ENCODE data around the gene LIMD2. TPM values are rescaled to one million over a fixed set of nuclear protein-coding genes. Genes with fewer than 3 reads are reported as not detected.

The LIMD2 gene
- total and polyA plus RNA-seq, 2 of the 4 experiments (the other 2 are of a cell fraction), result 4.5 to 21.7 TPM

DNA sequence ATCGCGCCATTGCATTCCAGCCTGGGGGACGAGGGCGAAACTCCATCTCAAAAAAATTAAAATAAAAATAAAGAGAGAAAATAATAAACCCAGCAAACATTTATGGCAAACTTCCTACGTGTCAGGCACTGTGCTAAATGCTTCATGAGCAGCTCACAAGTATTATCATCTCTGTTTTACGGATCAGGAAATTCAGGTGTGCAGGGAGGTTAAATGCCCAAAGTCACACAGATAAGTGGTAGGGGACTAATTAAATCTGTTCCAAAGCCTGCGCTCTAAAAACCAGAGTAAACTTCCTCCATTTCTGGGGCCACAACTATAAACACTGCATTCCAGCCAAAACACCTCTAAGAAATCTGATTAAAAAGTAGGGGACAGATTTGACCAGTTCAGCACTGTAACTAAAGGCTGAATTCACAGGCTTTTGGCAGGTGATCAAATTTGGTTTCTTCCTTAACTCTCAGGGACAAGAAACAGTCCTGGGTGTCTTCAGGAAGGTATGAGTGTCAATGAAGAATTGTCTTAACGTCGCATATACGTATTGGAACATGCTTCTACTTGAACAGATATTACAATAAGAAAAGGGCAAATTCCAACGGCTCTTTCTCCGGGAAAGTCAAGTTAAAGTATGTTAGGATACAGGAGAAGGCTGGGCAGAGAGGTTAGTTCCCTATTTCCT is 40.7 kb upstream of the LIMD2 start:
- WGBS, 2 experiments (ENCODE audit: extremely low coverage in 2 of 2, insufficient read length in 1 of 2), result no CpG with 5 or more reads among the region's 12 CpGs
- TSS peak; percentile 17 for BruUV-seq (replicated peaks)
- H3K56ac ChIP-seq (ENCODE audit: extremely low read depth, insufficient read depth, low read length), result peak overlapping the region; percentile 41; the same call in 1 of the 2 replicates
- H2BK5ac ChIP-seq (ENCODE audit: low read depth, low read length, poor library complexity, severe bottlenecking), result peak overlapping the region; percentile 21
- peak overlapping the region; percentile 35 to 80; a peak in 3 of 4 replicates for H4K8ac ChIP-seq (ENCODE audit: low read depth in 2 of 2, low read length in 2 of 2)
- no peak for TF ChIP-seq BHLHE40 (IDR thresholded peaks at IDR 0.05; ENCODE audit: low read depth, low read length)
- TF ChIP-seq MXI1 (IDR thresholded peaks at IDR 0.05; ENCODE audit: borderline replicate concordance, low read depth, low read length), result no peak
- TF ChIP-seq, protein P1, sequence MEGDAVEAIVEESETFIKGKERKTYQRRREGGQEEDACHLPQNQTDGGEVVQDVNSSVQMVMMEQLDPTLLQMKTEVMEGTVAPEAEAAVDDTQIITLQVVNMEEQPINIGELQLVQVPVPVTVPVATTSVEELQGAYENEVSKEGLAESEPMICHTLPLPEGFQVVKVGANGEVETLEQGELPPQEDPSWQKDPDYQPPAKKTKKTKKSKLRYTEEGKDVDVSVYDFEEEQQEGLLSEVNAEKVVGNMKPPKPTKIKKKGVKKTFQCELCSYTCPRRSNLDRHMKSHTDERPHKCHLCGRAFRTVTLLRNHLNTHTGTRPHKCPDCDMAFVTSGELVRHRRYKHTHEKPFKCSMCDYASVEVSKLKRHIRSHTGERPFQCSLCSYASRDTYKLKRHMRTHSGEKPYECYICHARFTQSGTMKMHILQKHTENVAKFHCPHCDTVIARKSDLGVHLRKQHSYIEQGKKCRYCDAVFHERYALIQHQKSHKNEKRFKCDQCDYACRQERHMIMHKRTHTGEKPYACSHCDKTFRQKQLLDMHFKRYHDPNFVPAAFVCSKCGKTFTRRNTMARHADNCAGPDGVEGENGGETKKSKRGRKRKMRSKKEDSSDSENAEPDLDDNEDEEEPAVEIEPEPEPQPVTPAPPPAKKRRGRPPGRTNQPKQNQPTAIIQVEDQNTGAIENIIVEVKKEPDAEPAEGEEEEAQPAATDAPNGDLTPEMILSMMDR (conservative IDR thresholded peaks at IDR 0.05; ENCODE audit: low read depth, low read length), result no peak
- TF ChIP-seq, protein P2, sequence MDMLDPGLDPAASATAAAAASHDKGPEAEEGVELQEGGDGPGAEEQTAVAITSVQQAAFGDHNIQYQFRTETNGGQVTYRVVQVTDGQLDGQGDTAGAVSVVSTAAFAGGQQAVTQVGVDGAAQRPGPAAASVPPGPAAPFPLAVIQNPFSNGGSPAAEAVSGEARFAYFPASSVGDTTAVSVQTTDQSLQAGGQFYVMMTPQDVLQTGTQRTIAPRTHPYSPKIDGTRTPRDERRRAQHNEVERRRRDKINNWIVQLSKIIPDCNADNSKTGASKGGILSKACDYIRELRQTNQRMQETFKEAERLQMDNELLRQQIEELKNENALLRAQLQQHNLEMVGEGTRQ (IDR thresholded peaks at IDR 0.05; ENCODE audit: low read depth, low read length), result no peak
- no peak for TF ChIP-seq CEBPB (IDR thresholded peaks at IDR 0.05; ENCODE audit: low read depth, low read length)
- H3K27ac ChIP-seq (ENCODE audit: insufficient read depth, low read length), result peak overlapping the region; percentile 56
- no peak overlapping the region for H4K91ac ChIP-seq (ENCODE audit: insufficient read depth, low read depth, low read length)
- CTCF ChIA-PET, result no interaction called here
- H2AK9ac ChIP-seq (replicated peaks; ENCODE audit: low read depth, low read length, poor library complexity), result peak overlapping the region; percentile 57
- peak overlapping the region; percentile 34; the same call in 1 of the 2 replicates for H3K23ac ChIP-seq (ENCODE audit: low read depth, low read length)
- dilution Hi-C loops (cut with HindIII; ENCODE audit: low sequenced_read_pairs, unreplicated experiment), result no loop called here
- peak; percentile 6 for DNase-seq
- peak overlapping the region; percentile 57 for H4K5ac ChIP-seq (ENCODE audit: low read depth, low read length)
- no peaks in the 10 kb centered on the region; the same call in 1 of the 2 replicates for H3K36me3 ChIP-seq (ENCODE audit: control insufficient read depth, insufficient read depth, low read length)
- no peaks in the 10 kb centered on the region; the same call in 1 of the 2 replicates for H4K20me1 ChIP-seq (ENCODE audit: insufficient read depth, low read length)
- in situ Hi-C loops (cut with MboI; ENCODE audit: low sequenced_read_pairs), result no loop called here
- H2AK5ac ChIP-seq (ENCODE audit: low read depth, low read length), result 0 out of 2 replicates have a peak overlapping the region, but pooled peaks have one; percentile 73
- H3K27me3 ChIP-seq (ENCODE audit: control insufficient read depth, insufficient read depth, low read length), result no peaks in the 10 kb centered on the region
- H3K4ac ChIP-seq (ENCODE audit: low read depth, low read length), result peak overlapping the region; percentile 52; the same call in 1 of the 2 replicates
- ATAC-seq (ENCODE audit: low read depth), result no peak
- H3K4me2 ChIP-seq (ENCODE audit: low read depth, low read length), result peak overlapping the region; percentile 98
- H3K4me1 ChIP-seq (ENCODE audit: control insufficient read depth, insufficient read depth, low read length), result peaks cover 6% of the 10 kb centered on the region
- peak overlapping the region; percentile 75 for H3K4me3 ChIP-seq (ENCODE audit: insufficient read depth, low read depth, low read length)
- peak overlapping the region; percentile 69 for H3K9ac ChIP-seq (ENCODE audit: low read depth, low read length)
- peak overlapping the region; percentile 27 for H3K14ac ChIP-seq (replicated peaks; ENCODE audit: low read depth, low read length)
- peaks cover 11 to 39% of the 10 kb centered on the region in 2 experiments; a peak in 3 of 4 replicates for H3K79me1 ChIP-seq (ENCODE audit: low read depth in 1 of 2, low read length in 2 of 2)
- H2AFZ ChIP-seq (replicated peaks; ENCODE audit: low read length, poor library complexity), result peak overlapping the region; percentile 98
- no peak overlapping the region for H2BK15ac ChIP-seq (ENCODE audit: low read depth, low read length)
- no peak overlapping the region for H3K18ac ChIP-seq (ENCODE audit: low read depth, low read length)
- no peaks in the 10 kb centered on the region for H3K9me3 ChIP-seq (ENCODE audit: control insufficient read depth, insufficient read depth, low read length)
- intact Hi-C loops (cut with micrococcal nuclease), result no loop called here
- H2BK120ac ChIP-seq (ENCODE audit: low read depth, low read length), result no peak overlapping the region
- POLR2A ChIA-PET (ENCODE audit: unreplicated experiment), result no interaction called here
- peaks cover 6% of the 10 kb centered on the region; the same call in 1 of the 2 replicates for H3K9me1 ChIP-seq (ENCODE audit: insufficient read depth, low read length)
- no peak overlapping the region for H2BK20ac ChIP-seq (ENCODE audit: low read depth, low read length)
